ENCODE measurements around the gene MMP15.

DNA sequence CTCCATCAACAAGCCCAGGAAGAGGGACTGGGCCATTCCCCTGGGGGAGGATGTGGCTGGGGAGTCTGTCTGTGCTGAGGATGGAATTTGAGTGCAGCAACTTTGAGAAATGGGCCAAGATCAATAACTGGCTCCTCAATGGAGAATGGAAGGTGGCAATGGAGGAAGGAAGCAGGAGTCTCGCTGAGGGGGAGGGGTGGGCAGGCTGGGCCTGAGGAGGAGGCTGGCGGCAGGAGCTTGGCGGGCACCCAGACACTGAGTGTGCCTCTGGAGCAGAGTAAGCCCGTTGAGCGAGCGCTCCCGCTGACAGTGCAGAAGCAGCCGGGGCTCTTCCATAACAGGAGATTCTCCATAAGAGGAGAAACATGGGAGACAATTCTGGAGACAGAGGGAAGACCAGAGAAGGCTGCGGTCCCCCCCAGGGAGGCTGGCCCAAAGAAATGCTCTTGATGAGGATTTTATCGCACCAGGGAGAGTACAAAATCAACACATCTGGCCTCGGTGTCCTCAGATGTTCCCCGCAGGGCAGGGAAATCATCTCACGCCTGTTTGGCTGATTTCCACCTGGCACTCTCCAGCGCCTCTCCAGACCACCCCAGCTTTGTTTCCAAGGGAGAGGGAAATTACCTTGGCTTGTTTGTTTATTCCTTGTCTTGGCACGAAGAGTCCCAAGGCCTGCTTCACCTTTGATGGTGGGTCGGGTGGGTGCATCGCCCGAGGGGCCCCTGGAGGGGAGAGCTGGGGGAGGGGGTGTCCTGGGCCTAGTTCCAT, 2.8 kb upstream of the MMP15 start:
- TF ChIP-seq, protein P1, sequence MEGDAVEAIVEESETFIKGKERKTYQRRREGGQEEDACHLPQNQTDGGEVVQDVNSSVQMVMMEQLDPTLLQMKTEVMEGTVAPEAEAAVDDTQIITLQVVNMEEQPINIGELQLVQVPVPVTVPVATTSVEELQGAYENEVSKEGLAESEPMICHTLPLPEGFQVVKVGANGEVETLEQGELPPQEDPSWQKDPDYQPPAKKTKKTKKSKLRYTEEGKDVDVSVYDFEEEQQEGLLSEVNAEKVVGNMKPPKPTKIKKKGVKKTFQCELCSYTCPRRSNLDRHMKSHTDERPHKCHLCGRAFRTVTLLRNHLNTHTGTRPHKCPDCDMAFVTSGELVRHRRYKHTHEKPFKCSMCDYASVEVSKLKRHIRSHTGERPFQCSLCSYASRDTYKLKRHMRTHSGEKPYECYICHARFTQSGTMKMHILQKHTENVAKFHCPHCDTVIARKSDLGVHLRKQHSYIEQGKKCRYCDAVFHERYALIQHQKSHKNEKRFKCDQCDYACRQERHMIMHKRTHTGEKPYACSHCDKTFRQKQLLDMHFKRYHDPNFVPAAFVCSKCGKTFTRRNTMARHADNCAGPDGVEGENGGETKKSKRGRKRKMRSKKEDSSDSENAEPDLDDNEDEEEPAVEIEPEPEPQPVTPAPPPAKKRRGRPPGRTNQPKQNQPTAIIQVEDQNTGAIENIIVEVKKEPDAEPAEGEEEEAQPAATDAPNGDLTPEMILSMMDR (IDR thresholded peaks at IDR 0.05), result no peak
- TF ChIP-seq EP300 (IDR thresholded peaks at IDR 0.05), result no peak
- no peak for TF ChIP-seq POLR2A (IDR thresholded peaks at IDR 0.05)
